A673 (cell line): ENCODE data around the gene KCNG2.

ENCODE experiments used
- EZH2 ChIP-seq: fragments of 200-600 bp; sonication (generic); IDR thresholded peaks from 2 replicates; pipeline ENCODE4 v1.6.1; 2017; ENCODE audit warnings: borderline replicate concordance, low read depth, mild to moderate bottlenecking, mixed read lengths, antibody characterized with exemption, low read length; ENCODE audit not compliant: poor library complexity, severe bottlenecking
- TF ChIP-seq, protein P1 (sequence below): fragments of 300-800, 200-600 bp; sonication (generic); conservative IDR thresholded peaks from 2 replicates; pipeline ENCODE4 v1.5.1; 2017; ENCODE audit warnings: low read depth, mild to moderate bottlenecking, antibody characterized with exemption, low read length, moderate library complexity, mixed read lengths

GRCh38 chr18:79851489-79851888, 53.8 kb downstream of the KCNG2 start:
- TF ChIP-seq, protein P1, sequence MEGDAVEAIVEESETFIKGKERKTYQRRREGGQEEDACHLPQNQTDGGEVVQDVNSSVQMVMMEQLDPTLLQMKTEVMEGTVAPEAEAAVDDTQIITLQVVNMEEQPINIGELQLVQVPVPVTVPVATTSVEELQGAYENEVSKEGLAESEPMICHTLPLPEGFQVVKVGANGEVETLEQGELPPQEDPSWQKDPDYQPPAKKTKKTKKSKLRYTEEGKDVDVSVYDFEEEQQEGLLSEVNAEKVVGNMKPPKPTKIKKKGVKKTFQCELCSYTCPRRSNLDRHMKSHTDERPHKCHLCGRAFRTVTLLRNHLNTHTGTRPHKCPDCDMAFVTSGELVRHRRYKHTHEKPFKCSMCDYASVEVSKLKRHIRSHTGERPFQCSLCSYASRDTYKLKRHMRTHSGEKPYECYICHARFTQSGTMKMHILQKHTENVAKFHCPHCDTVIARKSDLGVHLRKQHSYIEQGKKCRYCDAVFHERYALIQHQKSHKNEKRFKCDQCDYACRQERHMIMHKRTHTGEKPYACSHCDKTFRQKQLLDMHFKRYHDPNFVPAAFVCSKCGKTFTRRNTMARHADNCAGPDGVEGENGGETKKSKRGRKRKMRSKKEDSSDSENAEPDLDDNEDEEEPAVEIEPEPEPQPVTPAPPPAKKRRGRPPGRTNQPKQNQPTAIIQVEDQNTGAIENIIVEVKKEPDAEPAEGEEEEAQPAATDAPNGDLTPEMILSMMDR: no peak
- no peak for TF ChIP-seq EZH2
